Activated B cell treated with CpG ODN at 0.5 μM for 24 hours (primary cell): ENCODE results near the gene AGAP1. TPM values are rescaled to one million over a fixed set of nuclear protein-coding genes. Genes with fewer than 3 reads are reported as not detected.

ENCODE experiments used
- ATAC-seq: fragments of 200-7000 bp; cut with Tn5 transposase; one replicate; pipeline ENCODE4 v1.10.0; 2021; ENCODE audit warnings: low read depth, mild to moderate bottlenecking, moderate library complexity
- CTCF ChIA-PET: fragments of 350-600 bp; sonication (Branson Sonifier 250); formaldehyde crosslinking; loops from one replicate; lab custom pipeline; 2021; ENCODE audit warnings: antibody characterized with exemption; lab: Charles Lee
- POLR2A ChIA-PET: fragments of 350-600 bp; sonication (Branson Sonifier 250); formaldehyde crosslinking; loops from one replicate; lab custom pipeline; 2021; ENCODE audit warnings: antibody characterized with exemption; lab: Charles Lee
- DNase-seq: peaks from one replicate; pipeline ENCODE4 v3.0.0; 2022
- H3K27ac Mint-ChIP-seq: one replicate; pipeline ENCODE4 v1.8.0; 2020; ENCODE audit warnings: mixed read lengths
- H3K27me3 Mint-ChIP-seq: one replicate; pipeline ENCODE4 v1.8.0; 2021; ENCODE audit warnings: mixed read lengths
- H3K36me3 Mint-ChIP-seq: one replicate; pipeline ENCODE4 v1.8.0; 2021; ENCODE audit warnings: low read depth, mixed read lengths
- H3K4me1 Mint-ChIP-seq: one replicate; pipeline ENCODE4 v1.8.0; 2021; ENCODE audit warnings: mixed read lengths
- H3K4me3 Mint-ChIP-seq: one replicate; pipeline ENCODE4 v1.8.0; 2020; ENCODE audit warnings: mild to moderate bottlenecking, mixed read lengths
- H3K9me3 Mint-ChIP-seq: one replicate; pipeline ENCODE4 v1.8.0; 2020; ENCODE audit warnings: mixed read lengths
- intact Hi-C: fragments of 100-400 bp; cut with micrococcal nuclease; formaldehyde crosslinking; loops from one replicate; pipeline ENCODE4 v1.15.1; 2024
- total RNA-seq: library from RNA; stranded (reverse); gene quantifications from 2 replicates; pipeline ENCODE4 v1.2.3, GENCODE V29; 2022
- TF ChIP-seq, protein P1 (sequence below): fragments of 200-600 bp; IDR thresholded peaks from one replicate; pipeline ENCODE4 v1.8.0; 2022; ENCODE audit warnings: antibody characterized with exemption, mild to moderate bottlenecking

Gene AGAP1
- total RNA-seq, 1 donor from 2014 or later, result not detected

DNA sequence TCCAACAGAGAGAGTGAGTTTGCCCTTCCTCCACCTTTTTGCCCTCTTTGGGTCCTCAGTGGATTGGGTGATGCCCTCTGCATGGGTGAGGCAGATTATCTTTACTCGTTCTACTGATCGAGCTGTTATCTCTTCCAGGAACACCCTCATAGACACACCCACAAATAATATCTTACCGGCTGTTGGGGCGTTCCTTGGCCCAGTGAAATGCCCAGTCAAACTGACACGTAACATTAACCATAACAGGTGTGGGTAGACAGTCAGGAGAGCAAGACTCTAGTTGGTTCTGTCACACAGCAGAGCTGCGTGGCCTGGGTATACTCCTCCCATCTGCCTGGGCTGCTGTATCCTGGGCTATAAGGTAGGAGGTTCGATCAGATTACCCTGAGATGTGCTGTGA, 144.1 kb downstream of the AGAP1 start:
- CTCF ChIA-PET, result no interaction called here
- Mint-ChIP-seq H3K4me1 (no peaks in the 10 kb centered on the region), H3K27me3 (peaks cover 21% of the 10 kb centered on the region), H3K9me3 (no peaks in the 10 kb centered on the region), H3K4me3 (no peak overlapping the region), H3K27ac (no peak overlapping the region), H3K36me3 (no peaks in the 10 kb centered on the region)
- intact Hi-C loops, result no loop called here
- POLR2A ChIA-PET, result no interaction called here
- DNase-seq (no peak), ATAC-seq (no peak)
- TF ChIP-seq, protein P1, sequence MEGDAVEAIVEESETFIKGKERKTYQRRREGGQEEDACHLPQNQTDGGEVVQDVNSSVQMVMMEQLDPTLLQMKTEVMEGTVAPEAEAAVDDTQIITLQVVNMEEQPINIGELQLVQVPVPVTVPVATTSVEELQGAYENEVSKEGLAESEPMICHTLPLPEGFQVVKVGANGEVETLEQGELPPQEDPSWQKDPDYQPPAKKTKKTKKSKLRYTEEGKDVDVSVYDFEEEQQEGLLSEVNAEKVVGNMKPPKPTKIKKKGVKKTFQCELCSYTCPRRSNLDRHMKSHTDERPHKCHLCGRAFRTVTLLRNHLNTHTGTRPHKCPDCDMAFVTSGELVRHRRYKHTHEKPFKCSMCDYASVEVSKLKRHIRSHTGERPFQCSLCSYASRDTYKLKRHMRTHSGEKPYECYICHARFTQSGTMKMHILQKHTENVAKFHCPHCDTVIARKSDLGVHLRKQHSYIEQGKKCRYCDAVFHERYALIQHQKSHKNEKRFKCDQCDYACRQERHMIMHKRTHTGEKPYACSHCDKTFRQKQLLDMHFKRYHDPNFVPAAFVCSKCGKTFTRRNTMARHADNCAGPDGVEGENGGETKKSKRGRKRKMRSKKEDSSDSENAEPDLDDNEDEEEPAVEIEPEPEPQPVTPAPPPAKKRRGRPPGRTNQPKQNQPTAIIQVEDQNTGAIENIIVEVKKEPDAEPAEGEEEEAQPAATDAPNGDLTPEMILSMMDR, result no peak

DNA sequence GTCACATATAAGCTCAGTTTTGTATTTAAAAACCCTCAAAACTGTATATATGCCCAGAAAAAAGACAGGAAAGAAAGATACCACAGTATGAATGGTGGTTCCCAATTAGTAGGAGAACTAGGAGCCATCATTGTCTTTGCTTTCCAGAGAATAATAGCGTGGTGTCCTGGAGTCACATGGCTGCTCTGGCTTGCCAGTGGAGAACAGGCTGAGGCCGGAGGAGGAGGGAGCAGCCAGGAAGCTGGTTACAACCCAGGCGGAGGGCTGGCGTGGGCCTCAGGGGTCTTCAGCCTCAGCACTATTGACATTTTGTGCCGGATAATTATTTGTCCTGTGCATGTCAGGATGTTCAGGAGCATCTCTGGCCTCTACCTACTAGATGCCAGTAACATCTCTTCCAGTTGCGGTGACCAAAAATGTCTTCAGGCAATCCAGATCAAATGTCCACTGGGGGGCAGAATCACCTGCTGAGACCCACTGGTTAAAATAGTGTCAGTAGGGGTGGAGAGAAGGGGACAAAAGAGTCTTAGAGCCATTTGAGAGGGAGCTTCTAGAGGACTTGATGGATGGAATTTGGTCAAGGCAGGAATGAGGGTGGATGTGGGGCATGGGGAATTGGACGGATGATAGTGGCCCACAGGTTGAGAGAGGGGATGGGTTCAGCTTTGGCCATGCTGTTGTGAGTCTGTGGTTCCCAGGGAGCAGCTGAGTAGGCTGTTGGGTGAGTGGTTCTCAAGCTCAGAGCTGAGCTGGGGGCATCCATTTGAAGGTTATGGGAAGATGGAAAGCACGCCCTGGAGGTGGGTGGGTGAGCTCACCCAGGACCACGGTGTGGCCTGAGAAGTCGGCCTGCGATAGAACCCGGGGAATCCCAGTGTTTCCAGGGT, 144.9 kb downstream of the AGAP1 start:
- TF ChIP-seq, protein P1, result no peak

DNA sequence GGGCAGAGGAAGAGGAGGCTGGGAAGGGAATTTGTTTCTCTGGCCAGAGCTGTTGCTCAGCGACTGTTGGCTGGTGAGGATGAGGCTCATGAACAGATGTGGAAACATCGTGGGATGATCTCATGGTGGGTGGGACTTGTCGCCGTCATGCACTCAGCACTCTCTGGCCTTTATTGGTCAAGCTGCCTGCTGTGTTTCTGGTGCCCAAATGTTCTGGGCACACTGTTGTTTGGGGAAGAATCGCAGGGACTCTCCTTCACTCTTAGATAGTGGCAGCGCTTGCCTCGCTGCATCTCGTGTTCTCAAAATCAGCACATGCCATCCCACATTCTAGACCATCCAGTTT, 145.6 kb downstream of the AGAP1 start:
- CTCF ChIA-PET, result no interaction called here
- ATAC-seq (no peak), DNase-seq (no peak)

More for the DNA sequence above, 144.9 kb downstream of the AGAP1 start:
- no peaks in the 10 kb centered on the region for H3K9me3 Mint-ChIP-seq
- intact Hi-C loops, result no loop called here
- no peaks in the 10 kb centered on the region for H3K4me1 Mint-ChIP-seq
- H3K27ac Mint-ChIP-seq, result no peak overlapping the region
- ATAC-seq (no peak), DNase-seq (no peak)
- ChIA-PET CTCF (no interaction called here), POLR2A (no interaction called here)
- H3K4me3 Mint-ChIP-seq, result no peak overlapping the region
- H3K27me3 Mint-ChIP-seq, result peaks cover 19% of the 10 kb centered on the region
- no peaks in the 10 kb centered on the region for H3K36me3 Mint-ChIP-seq

DNA sequence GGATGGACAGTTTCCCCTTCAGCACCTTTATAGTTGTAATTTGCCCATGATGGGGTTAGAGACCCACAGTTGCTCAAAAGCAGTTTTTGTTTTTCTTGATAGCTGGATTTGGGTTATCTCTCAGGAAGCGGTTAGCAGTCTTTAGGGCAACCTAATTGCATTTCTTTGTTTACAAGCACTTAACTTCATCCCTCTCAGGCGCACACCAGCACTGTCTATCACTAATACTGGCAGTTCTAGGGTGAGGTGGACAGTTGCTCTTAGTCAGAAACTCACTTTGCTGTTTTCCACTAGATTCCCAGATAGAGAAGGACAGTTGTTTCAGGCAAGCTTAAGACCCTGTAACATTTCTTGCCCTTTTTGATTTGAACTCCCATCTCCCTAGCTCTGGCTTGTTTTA, 146.0 kb downstream of the AGAP1 start:
- TF ChIP-seq, protein P1, result no peak
- no peak overlapping the region for H3K4me3 Mint-ChIP-seq
- H3K9me3 Mint-ChIP-seq, result no peaks in the 10 kb centered on the region
- DNase-seq (no peak), ATAC-seq (no peak)
- intact Hi-C loops, result no loop called here
- no peaks in the 10 kb centered on the region for H3K36me3 Mint-ChIP-seq
- H3K27me3 Mint-ChIP-seq, result peaks cover 24% of the 10 kb centered on the region
- H3K4me1 Mint-ChIP-seq, result no peaks in the 10 kb centered on the region
- H3K27ac Mint-ChIP-seq, result no peak overlapping the region
- ChIA-PET CTCF (no interaction called here), POLR2A (no interaction called here)

More for the DNA sequence above, 145.6 kb downstream of the AGAP1 start:
- H3K27ac Mint-ChIP-seq, result no peak overlapping the region
- no peaks in the 10 kb centered on the region for H3K36me3 Mint-ChIP-seq
- POLR2A ChIA-PET, result no interaction called here
- intact Hi-C loops, result no loop called here
- H3K4me1 Mint-ChIP-seq, result no peaks in the 10 kb centered on the region
- TF ChIP-seq, protein P1, result no peak
- H3K4me3 Mint-ChIP-seq, result no peak overlapping the region
- H3K9me3 Mint-ChIP-seq, result no peaks in the 10 kb centered on the region
- peaks cover 24% of the 10 kb centered on the region for H3K27me3 Mint-ChIP-seq

DNA sequence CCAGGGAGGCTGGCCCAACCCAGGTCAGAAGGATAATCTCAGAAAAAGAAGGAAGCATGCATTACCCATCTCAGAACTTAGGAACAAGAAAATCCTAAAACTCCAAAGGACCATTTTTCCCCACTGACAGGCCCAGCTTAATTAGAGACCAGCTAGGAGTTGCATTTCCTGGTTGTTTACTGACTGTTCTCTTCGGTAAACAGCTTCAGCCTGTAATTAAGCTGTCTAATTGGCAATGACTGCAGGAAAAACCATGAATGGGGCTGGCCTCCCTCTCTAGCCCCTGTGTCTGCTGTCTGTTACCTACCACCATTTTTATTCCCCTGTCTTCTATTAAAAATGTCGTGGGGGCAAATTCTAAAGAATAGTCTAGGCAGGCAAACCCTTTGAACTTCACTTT, 146.5 kb downstream of the AGAP1 start:
- CTCF ChIA-PET, result no interaction called here
- H3K36me3 Mint-ChIP-seq, result no peaks in the 10 kb centered on the region
- ATAC-seq (no peak), DNase-seq (no peak)
- H3K4me3 Mint-ChIP-seq, result no peak overlapping the region
- no peak overlapping the region for H3K27ac Mint-ChIP-seq
- peaks cover 24% of the 10 kb centered on the region for H3K27me3 Mint-ChIP-seq
- no peaks in the 10 kb centered on the region for H3K4me1 Mint-ChIP-seq
- intact Hi-C loops, result no loop called here
- POLR2A ChIA-PET, result no interaction called here
- H3K9me3 Mint-ChIP-seq, result no peaks in the 10 kb centered on the region
- TF ChIP-seq, protein P1, result no peak
